HEK293 (cell line): ENCODE measurements around the gene RXYLT1.
A peak's percentile ranks its signal among the peaks of the same experiment; 100 is the strongest.

Experiments used
- CTCF ChIA-PET: fragments of 350-600 bp; formaldehyde crosslinking; extraction: SDS; loops from one replicate; lab custom pipeline; 2021; ENCODE audit warnings: antibody characterized with exemption; lab: Yijun Ruan, JAX
- POLR2A ChIA-PET: fragments of 300-600 bp; formaldehyde crosslinking; extraction: SDS; loops from one replicate; lab custom pipeline; 2020; ENCODE audit warnings: antibody characterized with exemption, inconsistent platforms; lab: Yijun Ruan, JAX
- H3K27ac ChIP-seq: fragments of 200-500 bp; sonication (Bioruptor generic); 2 replicates; pipeline ENCODE4 v1.5.1; 2014; ENCODE audit warnings: low read depth, low read length, control low read depth, inconsistent platforms; ENCODE audit errors: extremely low read depth
- H3K36me3 ChIP-seq, 2 experiments: fragments of 200-500 bp in 1 of 2; sonication (Bioruptor generic) in 1 of 2; 1 replicate in 1 of 2; 2 replicates in 1 of 2; pipeline ENCODE4 v1.5.1; 2014 to 2017; ENCODE audit warnings: inconsistent platforms in 2 of 2, low read length in 2 of 2; ENCODE audit not compliant: control insufficient read depth in 2 of 2, insufficient read depth in 1 of 2
- H3K4me1 ChIP-seq: fragments of 200-500 bp; sonication (Bioruptor generic); 2 replicates; pipeline ENCODE4 v1.5.1; 2014; ENCODE audit warnings: mild to moderate bottlenecking, low read length, inconsistent platforms; ENCODE audit not compliant: control insufficient read depth, insufficient read depth
- H3K4me3 ChIP-seq: 2 replicates; pipeline ENCODE4 v1.5.1; 2011; ENCODE audit warnings: low read depth, mild to moderate bottlenecking, control low read depth, low read length, moderate library complexity
- H3K9me3 ChIP-seq: fragments of 200-500 bp; sonication (Bioruptor generic); 2 replicates; pipeline ENCODE4 v1.5.1; 2014; ENCODE audit warnings: low read depth, low read length, inconsistent platforms; ENCODE audit not compliant: control insufficient read depth, insufficient read depth
- GLIS2 ChIP-seq: fragments of 450-650 bp; formaldehyde crosslinking; IDR thresholded peaks from 2 replicates; pipeline ENCODE4 v1.5.1; 2016; ENCODE audit warnings: missing biosample characterization, missing genetic modification characterization
- PRDM6 ChIP-seq: fragments of 450-650 bp; formaldehyde crosslinking; IDR thresholded peaks from 2 replicates; pipeline ENCODE4 v1.5.1; 2017; ENCODE audit warnings: missing biosample characterization, missing genetic modification characterization
- SETDB1 ChIP-seq: IDR thresholded peaks from one replicate; pipeline ENCODE4 v1.6.1; 2017; ENCODE audit warnings: mild to moderate bottlenecking, low read length, moderate library complexity, mixed read lengths; ENCODE audit not compliant: insufficient read length
- TRIM28 ChIP-seq: IDR thresholded peaks from 2 replicates; pipeline ENCODE4 v1.6.1; 2011; ENCODE audit warnings: low read length, control low read depth, borderline replicate concordance
- ZBTB20 ChIP-seq: fragments of 450-650 bp; formaldehyde crosslinking; IDR thresholded peaks from 2 replicates; pipeline ENCODE4 v1.5.1; 2016; ENCODE audit warnings: missing biosample characterization, missing genetic modification characterization
- ZNF132 ChIP-seq: fragments of 450-650 bp; formaldehyde crosslinking; IDR thresholded peaks from 2 replicates; pipeline ENCODE4 v1.5.1; 2017; ENCODE audit warnings: missing biosample characterization, missing genetic modification characterization, borderline replicate concordance
- ZNF23 ChIP-seq: fragments of 450-650 bp; formaldehyde crosslinking; IDR thresholded peaks from 2 replicates; pipeline ENCODE4 v1.5.1; 2016; ENCODE audit warnings: missing biosample characterization, missing genetic modification characterization, borderline replicate concordance
- ZNF26 ChIP-seq: fragments of 450-650 bp; formaldehyde crosslinking; IDR thresholded peaks from 2 replicates; pipeline ENCODE4 v1.5.1; 2016; ENCODE audit warnings: missing biosample characterization, missing genetic modification characterization
- ZNF274 ChIP-seq, 2 experiments: fragments of 200-500 bp in 1 of 2; fragments of 450-650 bp in 1 of 2; sonication (Bioruptor generic) in 1 of 2; formaldehyde crosslinking in 1 of 2; IDR thresholded peaks; 2 replicates each; pipeline versions ENCODE4 v1.5.1 to v1.6.1; 2014 to 2016; ENCODE audit warnings: borderline replicate concordance in 1 of 2, inconsistent platforms in 1 of 2, low read length in 1 of 2, missing biosample characterization in 1 of 2, missing genetic modification characterization in 1 of 2
- ZNF398 ChIP-seq: fragments of 450-650 bp; formaldehyde crosslinking; IDR thresholded peaks from 2 replicates; pipeline ENCODE4 v1.5.1; 2017; ENCODE audit warnings: missing biosample characterization, missing genetic modification characterization
- ZNF449 ChIP-seq: fragments of 450-650 bp; formaldehyde crosslinking; IDR thresholded peaks from 2 replicates; pipeline ENCODE4 v1.5.1; 2017; ENCODE audit warnings: missing biosample characterization, mild to moderate bottlenecking, missing genetic modification characterization, moderate library complexity
- ZNF48 ChIP-seq: fragments of 450-650 bp; formaldehyde crosslinking; IDR thresholded peaks from 2 replicates; pipeline ENCODE4 v1.5.1; 2016; ENCODE audit warnings: missing biosample characterization, missing genetic modification characterization
- ZNF585B ChIP-seq: fragments of 450-650 bp; formaldehyde crosslinking; IDR thresholded peaks from 2 replicates; pipeline ENCODE4 v1.5.1; 2016; ENCODE audit warnings: missing biosample characterization, missing genetic modification characterization
- ZNF600 ChIP-seq: fragments of 450-650 bp; formaldehyde crosslinking; IDR thresholded peaks from 2 replicates; pipeline ENCODE4 v1.5.1; 2016; ENCODE audit warnings: missing biosample characterization, missing genetic modification characterization
- ZNF654 ChIP-seq: fragments of 450-650 bp; formaldehyde crosslinking; IDR thresholded peaks from 2 replicates; pipeline ENCODE4 v1.5.1; 2016; ENCODE audit warnings: low read depth, missing biosample characterization, missing genetic modification characterization
- ZNF704 ChIP-seq: fragments of 450-650 bp; formaldehyde crosslinking; IDR thresholded peaks from 2 replicates; pipeline ENCODE4 v1.5.1; 2016; ENCODE audit warnings: missing biosample characterization, missing genetic modification characterization
- ZNF707 ChIP-seq: fragments of 450-650 bp; formaldehyde crosslinking; IDR thresholded peaks from 2 replicates; pipeline ENCODE4 v1.5.1; 2016; ENCODE audit warnings: missing biosample characterization, missing genetic modification characterization

RXYLT1 gene

GRCh38 chr12:63766498-63766897 is 13.2 kb upstream of the RXYLT1 start:
- no peaks in the 10 kb centered on the region; the same call in 1 of the 2 replicates for H3K9me3 ChIP-seq
- no peaks in the 10 kb centered on the region for H3K36me3 ChIP-seq
- TF ChIP-seq PRDM6 (tag by site-specific recombination) (no peak), ZNF654 (peak; percentile 20), ZNF585B (tag by site-specific recombination) (no peak), ZNF600 (no peak)
- no peak overlapping the region for H3K4me3 ChIP-seq
- H3K4me1 ChIP-seq: no peaks in the 10 kb centered on the region
- CTCF ChIA-PET: interaction anchor here (0.7 to 3.3 kb wide), 8 partner anchors 12 to 574 kb away, joined by 3 to 12 read pairs (median 4); no protein-coding TSS in a partner anchor
- no peak overlapping the region for H3K27ac ChIP-seq
- POLR2A ChIA-PET: interaction anchor here (0.7 kb wide), 2 partner anchors 453 to 1423 kb away, joined by 3 read pairs; no protein-coding TSS in a partner anchor

GRCh38 chr12:63770375-63770774 is 9.3 kb upstream of the RXYLT1 start:
- ChIA-PET CTCF (no interaction called here), POLR2A (no interaction called here)
- Histone ChIP-seq H3K36me3 (no peaks in the 10 kb centered on the region), H3K27ac (no peak overlapping the region), H3K4me3 (no peak overlapping the region), H3K4me1 (no peaks in the 10 kb centered on the region), H3K9me3 (no peaks in the 10 kb centered on the region; the same call in 1 of the 2 replicates)
- TF ChIP-seq ZNF449 (tag by site-specific recombination) (0 out of 2 replicates have a peak, but pooled peaks have one; percentile 33), GLIS2 (no peak), ZNF274 (IDR thresholded peaks at IDR 0.05; ENCODE audit: low read length) (no peak), ZNF274 (tag by site-specific recombination; IDR thresholded peaks at IDR 0.05; ENCODE audit: borderline replicate concordance) (no peak), TRIM28 (peak; percentile 53; the same call in 1 of the 2 replicates), SETDB1 (peak; percentile 87)

GRCh38 chr12:63777340-63777739 is 2.4 kb upstream of the RXYLT1 start:
- TF ChIP-seq SETDB1: no peak
- TF ChIP-seq ZNF398 (tag by site-specific recombination): no peak
- TF ChIP-seq ZNF704: no peak
- TF ChIP-seq ZBTB20: no peak
- TF ChIP-seq ZNF26: no peak
- no peak for TF ChIP-seq ZNF23 (tag by site-specific recombination)
- no peak for TF ChIP-seq ZNF707 (tag by site-specific recombination)
- TF ChIP-seq ZNF132 (tag by site-specific recombination): no peak
- no peak for TF ChIP-seq ZNF48 (tag by site-specific recombination)
- POLR2A ChIA-PET: no interaction called here
- H3K9me3 ChIP-seq: no peaks in the 10 kb centered on the region

More at GRCh38 chr12:63777340-63777739, 2.4 kb upstream of the RXYLT1 start:
- H3K36me3 ChIP-seq: peaks cover 0 to 10% of the 10 kb centered on the region in 2 experiments; a peak in 1 of 3 replicates
- no peak overlapping the region for H3K4me3 ChIP-seq
- peaks cover 6% of the 10 kb centered on the region; the same call in 1 of the 2 replicates for H3K4me1 ChIP-seq
- CTCF ChIA-PET: no interaction called here
- H3K27ac ChIP-seq: no peak overlapping the region
